A549 treated with RU486 at 1 μM for 4 hours (cell line): ENCODE results near the gene VPS37B. TPM values are rescaled to one million over a fixed set of nuclear protein-coding genes. Genes with fewer than 3 reads are reported as not detected.

ENCODE experiments used
- total RNA-seq: library from RNA; stranded (reverse); fragments of 200-300 nt; extraction: Qiagen RNA extraction; gene quantifications from 5 replicates; pipeline ENCODE4 v1.2.3, GENCODE V29; 2022; ENCODE audit warnings: low read depth

VPS37B gene, protein sequence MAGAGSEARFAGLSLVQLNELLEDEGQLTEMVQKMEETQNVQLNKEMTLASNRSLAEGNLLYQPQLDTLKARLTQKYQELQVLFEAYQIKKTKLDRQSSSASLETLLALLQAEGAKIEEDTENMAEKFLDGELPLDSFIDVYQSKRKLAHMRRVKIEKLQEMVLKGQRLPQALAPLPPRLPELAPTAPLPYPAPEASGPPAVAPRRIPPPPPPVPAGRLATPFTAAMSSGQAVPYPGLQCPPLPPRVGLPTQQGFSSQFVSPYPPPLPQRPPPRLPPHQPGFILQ
- total RNA-seq, result 31.2 to 35.5 TPM (median 31.9 TPM) in 5 replicates

DNA sequence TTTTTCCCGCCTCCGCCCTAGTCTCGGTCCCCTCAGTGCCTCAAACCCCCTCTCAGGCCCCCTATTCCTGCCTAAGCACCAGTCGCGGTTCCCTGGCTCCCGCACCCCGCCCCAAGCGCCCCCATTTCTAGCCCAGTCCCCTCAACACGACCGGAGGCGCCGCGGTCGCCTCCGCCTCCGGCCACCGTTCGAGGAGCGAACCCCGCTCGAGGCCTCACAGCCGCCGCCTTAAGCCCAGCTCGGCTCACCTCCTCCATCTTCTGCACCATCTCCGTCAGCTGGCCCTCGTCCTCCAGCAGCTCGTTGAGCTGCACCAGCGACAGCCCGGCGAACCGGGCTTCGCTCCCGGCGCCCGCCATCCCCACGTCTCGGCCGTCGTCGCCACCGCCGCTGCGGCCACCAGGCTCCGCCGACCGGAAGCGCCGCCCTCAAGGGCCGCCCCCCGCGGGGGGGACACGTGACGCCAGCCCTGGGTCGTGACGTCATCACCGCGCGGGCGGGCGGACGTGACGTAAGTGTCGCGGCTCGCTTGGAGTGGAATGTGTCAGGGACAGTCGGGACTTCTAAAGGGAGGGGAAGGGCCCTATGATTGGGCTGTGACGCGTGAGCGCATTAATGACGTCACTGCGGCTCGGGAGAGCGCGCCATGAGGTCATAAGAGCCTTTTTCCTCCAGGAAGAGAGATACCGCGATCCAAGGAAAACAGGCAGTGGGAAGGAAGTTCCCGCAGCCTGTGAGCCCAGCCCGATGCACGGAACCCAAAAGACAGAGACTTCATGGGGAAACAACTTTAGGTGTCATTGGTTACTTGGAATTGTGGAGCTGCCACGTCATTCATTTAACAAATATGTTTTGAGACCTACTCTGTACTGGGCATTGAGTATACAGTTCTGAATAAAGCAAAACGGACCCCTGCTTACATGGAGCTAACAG, at the start of gene VPS37B:
TSS of gene VPS37B (minus strand) at position 421 of the 933 bp plus-strand sequence. CDS start at position 359, 62 bp downstream.

DNA sequence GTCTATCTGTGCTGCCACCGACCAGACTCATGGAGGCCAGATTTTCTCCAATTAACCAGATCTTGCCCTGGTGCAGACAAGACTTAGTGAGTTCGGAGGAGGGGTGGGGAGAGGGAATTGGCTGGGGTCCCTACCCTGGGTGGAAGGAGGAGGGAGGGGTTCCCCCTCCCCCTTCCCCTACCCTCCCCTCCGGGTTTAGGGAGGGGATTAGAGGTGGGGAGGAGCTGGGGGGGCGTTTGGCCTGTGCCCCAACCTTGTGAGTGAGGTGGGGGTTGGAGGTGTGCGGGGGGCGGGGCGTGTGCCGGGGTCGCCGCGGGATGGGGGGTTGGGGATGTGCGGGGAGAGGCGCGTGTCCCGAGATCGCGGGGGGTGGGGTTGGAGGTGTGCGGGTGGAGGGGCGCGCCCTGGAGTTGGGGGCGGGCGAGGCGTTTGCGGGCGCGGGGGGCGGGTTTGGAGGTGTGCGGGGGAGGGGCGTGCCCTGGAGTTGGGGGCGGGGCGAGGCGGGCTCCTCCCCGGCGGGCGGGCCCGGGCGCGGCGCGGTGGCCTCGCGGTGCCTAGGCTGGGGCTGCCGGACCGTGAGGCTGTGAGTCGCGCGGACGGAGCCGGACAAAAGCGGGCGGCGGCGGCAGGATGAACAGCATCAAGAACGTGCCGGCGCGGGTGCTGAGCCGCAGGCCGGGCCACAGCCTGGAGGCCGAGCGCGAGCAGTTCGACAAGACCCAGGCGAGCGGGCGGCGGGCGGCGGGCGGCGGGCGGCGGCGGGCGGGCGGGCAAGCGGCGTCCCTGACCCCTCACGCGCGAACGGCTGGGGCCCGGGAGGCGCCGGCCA, 60.8 kb downstream of the VPS37B start, which contains the start of gene HIP1R:
TSS of gene HIP1R (plus strand) at position 537 of the 829 bp plus-strand sequence. CDS start at position 631, 94 bp downstream.

Other genes with a start within 250 kb of the VPS37B start
- 0.11 to 0.32 TPM (median 0.20 TPM) in 5 replicates for gene HCAR2, start 192.8 kb downstream of the VPS37B start, total RNA-seq
- gene HCAR3, start 179.3 kb downstream of the VPS37B start, total RNA-seq, result 0.09 to 0.19 TPM (median 0.10 TPM) in 4 of 5 replicates, not detected in the other
- gene HCAR1, start 165.3 kb downstream of the VPS37B start, total RNA-seq, result 0.03 to 0.09 TPM (median 0.07 TPM) in 5 replicates
- gene DENR, start 143.3 kb downstream of the VPS37B start, total RNA-seq, result 54.7 to 67.4 TPM (median 59.6 TPM) in 5 replicates
- 0.07 to 0.10 TPM (median 0.09 TPM) in 3 of 5 replicates, not detected in the others for gene CCDC62, start 121.6 kb downstream of the VPS37B start, total RNA-seq
- 10.0 to 15.9 TPM (median 12.9 TPM) in 5 replicates for gene HIP1R, start 60.7 kb downstream of the VPS37B start, total RNA-seq
- 7.2 to 9.3 TPM (median 8.8 TPM) in 5 replicates for gene ABCB9, start 70.3 kb upstream of the VPS37B start, total RNA-seq
- 13.1 to 20.4 TPM (median 16.2 TPM) in 5 replicates for gene OGFOD2, start 79.1 kb upstream of the VPS37B start, total RNA-seq
- gene ARL6IP4, start 84.6 kb upstream of the VPS37B start, total RNA-seq, result 222 to 261 TPM (median 251 TPM) in 5 replicates